Astrocyte (in vitro differentiated cells and primary cell): ENCODE data around the gene MPC2. TPM values are rescaled to one million over a fixed set of nuclear protein-coding genes. Genes with fewer than 3 reads are reported as not detected.

Experiments
- DNase-seq: peaks from one replicate; pipeline ENCODE4 v3.0.0-alpha.2; 2010; ENCODE audit warnings: low read depth
- FAIRE-seq: peaks from 2 replicates; lab custom pipeline; 2011; peaks lifted over from hg19 to GRCh38; lab: Jason Lieb, UNC
- H2AFZ ChIP-seq: 2 replicates; pipeline ENCODE4 v1.6.0; 2012; ENCODE audit warnings: low read depth, low read length, inconsistent platforms
- H3K27ac ChIP-seq: 2 replicates; pipeline ENCODE4 v1.5.1; 2011; ENCODE audit warnings: low read depth, low read length, inconsistent platforms
- H3K27me3 ChIP-seq: 2 replicates; pipeline ENCODE4 v1.6.0; 2011; ENCODE audit warnings: low read length, inconsistent platforms; ENCODE audit not compliant: insufficient read depth
- H3K36me3 ChIP-seq: 2 replicates; pipeline ENCODE4 v1.5.1; 2011; ENCODE audit warnings: low read length, inconsistent platforms; ENCODE audit not compliant: insufficient read depth
- H3K4me1 ChIP-seq: 2 replicates; pipeline ENCODE4 v1.5.1; 2011; ENCODE audit warnings: low read length, inconsistent platforms; ENCODE audit not compliant: insufficient read depth
- H3K4me2 ChIP-seq: 2 replicates; pipeline ENCODE4 v1.6.0; 2012; ENCODE audit warnings: low read length, inconsistent platforms
- H3K4me3 ChIP-seq: 2 replicates; pipeline ENCODE4 v1.5.1; 2011; ENCODE audit warnings: low read depth, mild to moderate bottlenecking, low read length, inconsistent platforms; ENCODE audit not compliant: insufficient read depth
- H3K79me2 ChIP-seq: 2 replicates; pipeline ENCODE4 v1.6.0; 2012; ENCODE audit warnings: mild to moderate bottlenecking, low read length, inconsistent platforms; ENCODE audit not compliant: insufficient read depth
- H3K9ac ChIP-seq: 2 replicates; pipeline ENCODE4 v1.6.0; 2012; ENCODE audit warnings: mild to moderate bottlenecking, low read length, inconsistent platforms
- H3K9me3 ChIP-seq: 2 replicates; pipeline ENCODE4 v1.5.1; 2012; ENCODE audit warnings: low read depth, mild to moderate bottlenecking, low read length, inconsistent platforms; ENCODE audit not compliant: insufficient read depth
- H4K20me1 ChIP-seq: 2 replicates; pipeline ENCODE4 v1.6.0; 2012; ENCODE audit warnings: low read length, inconsistent platforms; ENCODE audit not compliant: insufficient read depth
- H3K27ac Mint-ChIP-seq: one replicate; pipeline ENCODE4 v1.8.0; 2021; ENCODE audit warnings: mild to moderate bottlenecking, mixed read lengths; ENCODE audit not compliant: unreplicated experiment
- H3K27me3 Mint-ChIP-seq: one replicate; pipeline ENCODE4 v1.8.0; 2021; ENCODE audit warnings: low read depth, mixed read lengths; ENCODE audit not compliant: unreplicated experiment
- H3K36me3 Mint-ChIP-seq: one replicate; pipeline ENCODE4 v1.8.0; 2021; ENCODE audit warnings: low read depth, mixed read lengths; ENCODE audit not compliant: unreplicated experiment
- H3K4me1 Mint-ChIP-seq: one replicate; pipeline ENCODE4 v1.8.0; 2021; ENCODE audit warnings: low read depth, mixed read lengths; ENCODE audit not compliant: unreplicated experiment
- H3K4me3 Mint-ChIP-seq: one replicate; pipeline ENCODE4 v1.8.0; 2021; ENCODE audit warnings: mild to moderate bottlenecking, moderate library complexity, mixed read lengths; ENCODE audit not compliant: unreplicated experiment
- H3K9me3 Mint-ChIP-seq: one replicate; pipeline ENCODE4 v1.8.0; 2021; ENCODE audit warnings: mild to moderate bottlenecking, mixed read lengths; ENCODE audit not compliant: unreplicated experiment
- EZH2 ChIP-seq: IDR thresholded peaks from 2 replicates; pipeline ENCODE4 v1.6.1; 2012; ENCODE audit warnings: mild to moderate bottlenecking, low read length, inconsistent platforms; ENCODE audit not compliant: insufficient read depth
- total RNA-seq: library from RNA; stranded (reverse); gene quantifications from 2 replicates; pipeline ENCODE4 v1.2.1, GENCODE V29; 2021
- TF ChIP-seq, protein P1 (sequence below): IDR thresholded peaks from 2 replicates; pipeline ENCODE4 v1.5.1; 2011; ENCODE audit warnings: low read depth, mild to moderate bottlenecking, inconsistent platforms, low read length, moderate library complexity; ENCODE audit not compliant: insufficient read depth

MPC2 gene
- total RNA-seq, 1 donor from 2014 or later = 62.3 TPM

DNA sequence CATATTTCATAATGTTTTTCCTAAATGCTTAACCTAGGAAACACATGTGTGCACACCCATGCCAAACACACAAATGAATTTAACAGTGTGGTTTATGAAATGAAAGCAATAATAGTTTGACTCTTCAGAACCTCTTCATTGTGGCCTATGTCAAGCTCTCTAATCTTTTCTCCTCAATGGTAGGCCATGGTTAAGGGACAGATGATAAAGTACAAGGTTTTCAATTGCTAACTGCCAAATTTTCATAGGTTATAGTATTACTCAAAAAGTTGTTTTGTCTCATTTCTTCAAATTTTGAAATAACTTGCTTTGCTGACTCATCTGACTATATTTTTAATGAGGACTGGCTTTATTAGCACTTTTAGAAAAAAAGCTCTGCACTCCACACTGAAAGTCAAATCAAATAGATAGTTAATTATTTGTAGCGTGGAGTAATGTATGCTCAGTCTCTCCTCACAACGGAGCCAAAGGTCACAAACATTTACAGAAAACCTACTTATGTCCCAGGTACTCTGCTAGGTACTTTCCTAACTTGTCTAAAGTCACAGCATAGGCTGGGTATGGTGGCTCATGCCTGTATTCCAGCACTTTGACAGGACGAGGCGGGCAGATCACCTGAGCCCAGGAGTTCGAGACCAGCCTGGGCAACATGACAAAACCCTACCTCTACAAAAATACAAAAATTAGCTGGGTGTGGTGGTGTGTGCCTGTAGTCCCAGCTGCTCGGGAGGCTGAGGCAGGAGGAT lies 19.9 kb downstream of the MPC2 start:
- no peaks in the 10 kb centered on the region for H3K79me2 ChIP-seq
- Mint-ChIP-seq H3K27ac (no peak overlapping the region), H3K27me3 (no peaks in the 10 kb centered on the region), H3K36me3 (peaks cover 7% of the 10 kb centered on the region), H3K4me3 (no peak overlapping the region), H3K4me1 (peaks cover under 1% of the 10 kb centered on the region), H3K9me3 (no peaks in the 10 kb centered on the region)
- H4K20me1 ChIP-seq = no peaks in the 10 kb centered on the region
- no peak for FAIRE-seq
- H3K27ac ChIP-seq = no peak overlapping the region
- no peak for DNase-seq
- no peak for TF ChIP-seq EZH2
- TF ChIP-seq, protein P1, sequence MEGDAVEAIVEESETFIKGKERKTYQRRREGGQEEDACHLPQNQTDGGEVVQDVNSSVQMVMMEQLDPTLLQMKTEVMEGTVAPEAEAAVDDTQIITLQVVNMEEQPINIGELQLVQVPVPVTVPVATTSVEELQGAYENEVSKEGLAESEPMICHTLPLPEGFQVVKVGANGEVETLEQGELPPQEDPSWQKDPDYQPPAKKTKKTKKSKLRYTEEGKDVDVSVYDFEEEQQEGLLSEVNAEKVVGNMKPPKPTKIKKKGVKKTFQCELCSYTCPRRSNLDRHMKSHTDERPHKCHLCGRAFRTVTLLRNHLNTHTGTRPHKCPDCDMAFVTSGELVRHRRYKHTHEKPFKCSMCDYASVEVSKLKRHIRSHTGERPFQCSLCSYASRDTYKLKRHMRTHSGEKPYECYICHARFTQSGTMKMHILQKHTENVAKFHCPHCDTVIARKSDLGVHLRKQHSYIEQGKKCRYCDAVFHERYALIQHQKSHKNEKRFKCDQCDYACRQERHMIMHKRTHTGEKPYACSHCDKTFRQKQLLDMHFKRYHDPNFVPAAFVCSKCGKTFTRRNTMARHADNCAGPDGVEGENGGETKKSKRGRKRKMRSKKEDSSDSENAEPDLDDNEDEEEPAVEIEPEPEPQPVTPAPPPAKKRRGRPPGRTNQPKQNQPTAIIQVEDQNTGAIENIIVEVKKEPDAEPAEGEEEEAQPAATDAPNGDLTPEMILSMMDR = no peak
- no peak overlapping the region for H3K4me3 ChIP-seq
- H3K4me2 ChIP-seq = no peak overlapping the region
- H3K27me3 ChIP-seq = no peaks in the 10 kb centered on the region
- no peak overlapping the region for H2AFZ ChIP-seq
- no peak overlapping the region for H3K9ac ChIP-seq
- no peaks in the 10 kb centered on the region for H3K4me1 ChIP-seq
- H3K9me3 ChIP-seq = no peaks in the 10 kb centered on the region
- no peaks in the 10 kb centered on the region for H3K36me3 ChIP-seq

DNA sequence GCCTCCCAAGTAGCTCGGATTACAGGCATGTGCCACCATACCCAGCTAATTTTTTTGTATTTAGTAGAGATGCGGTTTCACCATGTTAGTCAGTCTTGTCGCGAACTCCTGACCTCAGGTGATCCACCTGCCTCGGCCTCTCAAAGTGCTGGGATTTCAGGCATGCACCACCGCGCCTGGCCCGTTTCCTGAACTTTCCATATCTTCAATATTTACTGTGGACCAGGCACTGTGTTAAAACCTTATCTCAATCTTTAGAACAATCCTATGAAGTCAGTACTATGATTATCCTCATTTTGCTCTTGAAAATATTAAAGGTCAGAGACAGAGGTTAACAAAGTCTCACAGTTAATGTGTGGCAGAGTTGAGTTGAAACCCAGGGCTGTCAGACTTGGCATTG lies 21.3 kb downstream of the MPC2 start:
- Mint-ChIP-seq H3K36me3 (peaks cover 7% of the 10 kb centered on the region), H3K4me1 (no peaks in the 10 kb centered on the region), H3K27me3 (no peaks in the 10 kb centered on the region), H3K27ac (no peak overlapping the region), H3K9me3 (no peaks in the 10 kb centered on the region), H3K4me3 (no peak overlapping the region)
- H3K9me3 ChIP-seq = no peaks in the 10 kb centered on the region
- H3K4me2 ChIP-seq = no peak overlapping the region
- H3K27me3 ChIP-seq = no peaks in the 10 kb centered on the region
- no peaks in the 10 kb centered on the region for H3K4me1 ChIP-seq
- no peak overlapping the region for H3K9ac ChIP-seq
- no peaks in the 10 kb centered on the region for H4K20me1 ChIP-seq
- DNase-seq (no peak), FAIRE-seq (no peak)
- TF ChIP-seq, protein P1 = no peak
- TF ChIP-seq EZH2 = no peak
- H3K27ac ChIP-seq = no peak overlapping the region
- H3K36me3 ChIP-seq = no peaks in the 10 kb centered on the region
- H3K4me3 ChIP-seq = no peak overlapping the region
- no peak overlapping the region for H2AFZ ChIP-seq
- H3K79me2 ChIP-seq = no peaks in the 10 kb centered on the region

DNA sequence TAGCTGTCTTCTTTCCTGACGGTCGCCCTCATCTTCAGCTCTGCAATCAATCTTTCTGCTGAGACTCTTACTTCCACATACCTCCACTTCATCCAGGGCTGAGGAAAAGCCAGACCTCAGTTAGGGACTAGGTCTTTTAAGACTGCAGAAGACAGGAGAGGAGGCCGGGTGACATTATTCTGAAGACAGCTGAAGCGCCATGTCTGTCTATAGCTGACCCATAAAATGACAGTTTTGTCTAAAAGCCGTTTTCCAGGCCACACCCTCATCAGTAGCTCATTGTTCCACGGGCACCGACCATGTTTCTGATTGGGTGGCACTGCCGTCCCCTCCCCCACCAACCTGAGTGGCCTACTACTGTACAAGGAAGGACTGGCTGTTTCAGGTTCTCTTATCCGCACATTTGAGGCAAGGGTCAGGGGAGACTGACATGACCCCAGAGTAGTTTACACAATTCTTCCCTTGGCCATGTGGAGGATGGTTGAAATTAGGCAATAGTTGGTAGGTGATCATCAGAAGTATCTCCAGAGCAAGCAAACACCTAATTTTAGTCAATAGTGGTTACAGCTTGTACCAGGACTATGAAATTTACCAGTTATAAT lies 22.9 kb downstream of the MPC2 start, which contains the start of gene ADCY10:
Gene ADCY10, minus strand, starts transcription at position 240 of the 602 bp plus-strand sequence. CDS start 8,994 bp downstream, outside the sequence.
- Histone ChIP-seq H3K9ac (no peak within 1 kb of the TSS), H2AFZ (no peak within 1 kb of the TSS), H3K36me3 (no peaks in the 10 kb centered on the region), H3K4me3 (no peak within 1 kb of the TSS), H3K79me2 (no peaks in the 10 kb centered on the region), H3K27me3 (no peaks in the 10 kb centered on the region), H3K4me2 (no peak within 1 kb of the TSS), H4K20me1 (no peaks in the 10 kb centered on the region), H3K4me1 (no peaks in the 10 kb centered on the region), H3K9me3 (no peaks in the 10 kb centered on the region), H3K27ac (no peak within 1 kb of the TSS)
- peaks cover 6% of the 10 kb centered on the region for H3K4me1 Mint-ChIP-seq
- peaks cover 12% of the 10 kb centered on the region for H3K36me3 Mint-ChIP-seq
- H3K27ac Mint-ChIP-seq = no peak within 1 kb of the TSS
- FAIRE-seq (no peak), DNase-seq (no peak)
- TF ChIP-seq, protein P1 = no peak
- TF ChIP-seq EZH2 = no peak
- H3K27me3 Mint-ChIP-seq = no peaks in the 10 kb centered on the region
- H3K9me3 Mint-ChIP-seq = peaks cover 3% of the 10 kb centered on the region
- H3K4me3 Mint-ChIP-seq = no peak within 1 kb of the TSS
